Measurements from ENCODE around the gene ATL2.
A peak's percentile ranks its signal among the peaks of the same experiment; 100 is the strongest.
"Not testable (repeated sequence)": the region's sequence is repeated elsewhere in the genome, so short reads cannot be mapped to it uniquely, and the experiment has no call there.

ATL2 gene

DNA sequence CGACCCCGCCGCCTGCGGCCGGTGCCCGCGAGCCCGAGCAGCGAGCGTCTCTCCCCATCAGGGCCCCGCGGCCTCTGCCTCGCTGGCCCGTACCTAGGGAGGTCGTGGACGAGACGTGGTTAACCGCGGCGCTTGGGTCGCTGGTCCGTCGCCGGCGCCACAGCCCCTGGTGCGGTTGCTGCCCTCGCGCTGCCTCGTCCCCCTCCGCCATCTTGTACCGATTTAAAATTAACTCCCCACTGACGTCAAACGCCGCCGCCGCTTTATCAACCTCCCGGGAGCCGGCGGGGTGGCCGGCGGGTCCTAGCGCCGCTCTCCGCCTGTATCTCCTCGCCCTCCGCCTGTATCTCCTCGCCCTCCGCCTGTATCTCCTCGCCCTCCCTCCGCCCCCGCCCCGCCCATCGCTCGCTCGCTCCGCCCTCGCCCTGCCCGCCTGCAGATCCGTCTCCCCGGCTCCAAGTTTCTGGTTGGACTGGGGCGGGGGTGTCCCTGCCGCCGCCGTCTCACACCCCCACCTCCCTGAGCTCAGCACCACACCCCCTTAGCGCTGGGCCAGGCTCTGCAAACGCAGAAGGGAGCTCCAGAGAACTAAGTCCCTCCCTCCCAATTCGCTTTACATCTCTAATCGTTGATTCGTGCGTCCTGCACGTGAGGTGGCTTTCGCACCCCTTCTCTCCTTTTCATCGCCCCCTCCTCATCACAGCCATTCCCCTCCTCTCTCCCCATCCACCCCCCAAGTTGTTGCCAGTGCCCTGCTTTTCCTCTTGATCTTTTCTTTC lies at the start of gene ATL2:
TSS of gene ATL2 (minus strand) at position 224 of the 779 bp plus-strand sequence. CDS start at position 211, 13 bp downstream.
- peak; percentile 89 for DNase-seq

DNA sequence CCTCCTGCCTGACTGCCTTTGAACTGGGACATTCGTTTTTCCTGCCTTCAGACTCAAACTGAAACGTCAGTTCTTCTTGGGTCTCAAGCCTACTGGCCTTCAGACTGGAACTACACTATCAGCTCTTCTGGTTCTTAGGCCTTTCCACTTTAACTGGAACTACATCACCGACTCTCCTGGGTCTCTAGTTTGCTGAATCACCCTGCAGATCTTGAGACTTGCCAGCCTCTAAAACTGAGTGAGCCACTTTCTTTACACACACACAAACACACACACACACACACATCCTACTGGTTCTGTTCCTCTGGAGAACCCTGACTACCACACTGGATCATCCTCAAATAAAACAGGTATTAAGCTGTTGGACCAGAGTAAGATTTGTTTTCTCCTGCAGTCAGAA lies 46.7 kb upstream of the ATL2 start:
- DNase-seq = no peak

DNA sequence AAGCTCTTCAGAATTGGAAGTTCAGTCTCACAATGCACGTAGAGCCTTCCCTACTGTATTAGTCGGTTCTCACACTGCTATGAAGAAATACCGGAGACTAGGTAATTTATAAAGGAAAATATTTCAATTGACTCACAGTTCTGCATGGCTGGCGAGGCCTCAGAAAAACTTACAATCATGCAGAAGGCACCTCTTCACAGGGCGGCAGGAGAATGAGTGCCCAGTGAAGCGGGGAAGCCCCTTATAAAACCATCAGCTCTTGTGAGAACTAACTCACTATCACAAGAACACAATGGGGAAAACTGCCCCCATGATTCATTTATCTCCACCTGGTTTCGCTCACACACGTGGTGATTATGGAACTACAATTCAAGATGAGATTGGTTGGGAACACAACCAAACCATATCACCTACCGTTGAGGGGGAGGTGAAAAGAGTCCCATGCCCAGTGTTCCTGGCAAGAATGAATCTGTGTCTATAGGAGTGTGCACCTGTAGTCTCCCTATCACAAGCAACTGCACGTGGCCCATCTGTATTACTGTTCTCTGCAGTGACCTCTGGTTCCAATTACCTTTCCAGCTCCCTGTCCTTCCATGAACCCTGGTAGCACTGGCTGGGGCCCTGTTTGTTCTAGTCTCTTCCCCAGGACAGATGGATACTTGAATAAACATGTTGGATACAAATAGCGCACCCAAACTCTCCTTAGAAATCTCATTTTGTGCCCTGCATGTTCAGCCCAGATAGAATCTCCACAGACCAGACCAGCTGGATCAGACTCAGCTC lies 44.4 kb upstream of the ATL2 start:
- DNase-seq = no peak

DNA sequence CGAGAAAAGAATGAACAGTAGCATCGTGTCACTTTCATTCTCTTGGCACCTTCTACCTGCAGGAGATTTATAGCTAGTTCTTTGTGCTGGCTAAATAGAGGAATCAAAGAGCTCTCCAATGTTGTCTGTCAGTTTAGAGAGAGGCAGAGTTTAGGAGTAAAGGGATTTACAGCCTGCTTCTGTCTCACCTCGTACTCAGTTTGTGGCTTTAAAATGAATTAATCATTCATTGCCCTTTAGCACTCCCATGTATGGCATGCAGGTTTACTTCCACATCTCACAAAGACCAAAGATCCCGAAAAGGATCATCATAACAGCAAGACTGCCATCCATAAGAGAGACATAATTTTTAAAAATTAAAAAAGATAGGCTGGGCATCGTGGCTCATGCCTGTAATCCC lies 42.4 kb upstream of the ATL2 start:
- no peak for DNase-seq

DNA sequence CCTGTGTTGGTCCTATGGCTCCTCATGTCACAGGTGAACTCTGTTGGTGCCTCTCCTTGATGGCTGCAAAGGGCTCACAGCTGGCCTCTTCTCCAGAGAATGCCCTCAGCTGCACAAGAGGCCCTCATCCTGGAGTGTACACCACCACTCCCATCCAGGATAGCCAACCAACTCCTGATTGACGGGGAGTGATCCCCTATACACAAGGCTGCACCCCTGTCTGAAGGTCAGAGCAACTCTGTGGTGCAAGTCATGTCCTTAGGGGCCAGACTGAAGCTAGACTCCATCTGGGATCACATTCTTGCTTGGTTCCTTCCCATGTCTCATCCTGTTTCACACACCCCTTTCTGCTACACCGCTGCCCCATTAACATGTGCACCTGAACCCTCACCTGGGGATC lies 41.7 kb upstream of the ATL2 start:
- no peak for DNase-seq

DNA sequence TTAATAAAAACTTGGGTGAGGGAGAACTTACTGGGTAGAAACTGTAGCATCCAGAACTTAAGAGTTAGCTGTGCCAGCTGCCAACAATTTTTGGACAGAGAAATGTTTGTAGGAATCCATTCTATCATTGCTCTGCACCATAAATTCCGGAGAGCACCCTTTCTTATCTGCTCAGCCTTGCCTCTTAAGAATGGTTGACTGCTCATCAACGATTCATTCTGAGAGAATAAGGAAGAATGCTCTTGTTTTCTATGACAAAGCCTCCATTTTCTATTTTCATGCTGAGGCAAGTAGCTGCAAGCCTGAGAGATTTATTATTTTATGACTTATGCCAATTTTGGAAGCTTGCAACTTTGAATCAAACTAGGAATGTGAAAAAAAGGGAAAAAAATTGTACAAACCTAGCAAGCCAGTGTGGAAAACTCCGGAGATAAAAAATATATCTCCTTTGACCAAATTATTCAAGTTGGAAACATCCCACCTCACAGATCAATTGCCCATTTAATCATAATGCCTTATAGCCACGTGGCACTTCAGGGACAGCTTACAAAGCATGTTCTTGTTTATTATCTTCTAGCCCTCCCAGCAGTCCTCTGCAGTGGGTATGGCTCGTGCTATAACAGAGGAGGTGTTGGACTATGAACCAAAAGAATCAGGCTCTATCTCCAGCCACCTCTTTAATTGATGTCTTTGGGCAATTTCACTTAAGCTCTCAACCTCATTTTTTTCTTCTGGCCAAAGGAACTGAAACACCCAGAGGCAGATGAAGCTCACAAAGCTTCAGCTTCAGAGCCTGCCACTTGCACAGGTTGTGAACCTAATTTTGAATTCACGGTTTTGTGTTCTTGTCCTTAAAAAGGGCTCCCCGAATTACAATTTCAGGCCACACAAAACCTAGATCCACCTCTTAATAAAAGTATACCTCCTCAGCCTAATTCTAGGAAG lies 40.9 kb upstream of the ATL2 start:
- no peak for DNase-seq

DNA sequence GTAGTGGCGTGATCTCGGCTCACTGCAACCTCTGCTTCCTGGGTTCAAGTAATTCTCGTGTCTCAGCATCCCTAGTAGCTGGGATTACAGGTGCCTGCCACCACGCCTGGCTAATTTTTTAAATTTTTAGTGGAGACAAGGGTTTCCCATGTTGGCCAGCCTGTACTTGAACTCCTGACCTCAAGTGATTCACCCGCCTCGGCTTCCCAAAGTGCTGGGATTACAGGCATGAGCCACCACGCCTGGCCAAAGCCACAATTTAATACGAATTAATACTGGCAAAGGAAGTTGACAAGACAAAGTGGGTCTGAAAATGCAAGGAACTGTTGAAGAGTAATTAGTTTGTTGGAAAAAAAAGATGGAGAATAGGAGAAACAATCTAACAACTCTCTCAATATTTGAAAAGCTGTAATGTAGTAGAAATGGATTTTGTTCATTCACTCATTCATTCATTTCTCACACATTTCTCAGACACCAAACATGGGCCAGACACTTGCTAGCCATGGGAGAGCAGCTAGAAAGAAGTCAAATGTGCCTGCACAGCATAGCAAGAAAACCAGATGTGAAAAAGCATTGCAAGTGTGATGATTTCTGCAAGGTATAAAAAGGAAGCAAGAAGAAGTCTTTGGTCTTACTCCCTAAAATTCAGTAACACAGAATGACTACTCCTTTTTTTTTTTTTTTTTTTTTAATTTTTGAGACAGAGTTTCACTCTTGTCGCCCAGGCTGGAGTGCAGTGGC lies 39.4 kb upstream of the ATL2 start:
- DNase-seq = no peak

DNA sequence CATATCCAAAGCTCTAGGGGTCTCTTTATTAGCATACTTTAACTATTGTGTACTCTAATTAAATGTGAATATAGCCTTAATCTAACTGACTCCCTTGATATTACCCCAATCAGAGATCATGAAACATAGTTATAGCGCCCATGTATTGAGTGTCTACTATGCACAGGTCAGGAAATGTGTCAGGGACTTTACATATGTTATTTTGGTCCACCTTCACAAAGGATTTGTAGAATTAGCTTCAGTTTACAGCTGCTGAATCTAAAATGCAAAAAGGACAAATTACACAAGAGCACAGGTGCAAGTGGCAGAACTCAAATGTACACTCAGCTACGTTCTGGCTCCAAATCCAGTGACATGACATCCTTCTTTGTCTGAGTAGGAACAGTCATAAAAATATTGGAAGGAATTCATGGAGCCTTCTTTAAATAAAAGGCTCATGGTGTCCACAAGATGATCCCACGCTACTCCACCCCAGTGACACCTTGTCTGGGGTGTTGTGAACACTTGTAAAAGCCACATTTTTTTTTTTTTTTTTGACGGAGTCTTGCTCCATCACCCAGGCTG lies 38.7 kb upstream of the ATL2 start:
- no peak for DNase-seq

DNA sequence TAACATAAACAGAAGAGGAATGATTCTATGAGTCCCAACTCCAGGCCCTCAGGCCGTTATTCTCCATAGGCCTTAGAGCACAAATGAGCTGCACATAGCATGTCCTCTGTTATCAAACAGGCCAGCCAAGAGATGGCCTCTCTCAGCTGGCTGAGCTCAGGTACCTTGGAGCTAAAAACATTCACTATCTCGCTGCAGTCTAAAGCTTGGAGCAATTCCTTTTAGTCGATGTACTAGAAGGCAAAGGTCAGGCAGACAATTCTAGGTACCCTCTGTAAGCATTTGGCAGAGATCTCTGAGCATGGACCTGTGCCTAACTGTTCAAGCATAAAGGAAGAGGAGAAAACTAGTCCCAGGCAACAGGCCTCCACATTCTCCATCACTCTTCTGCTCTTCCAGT lies 38.0 kb upstream of the ATL2 start:
- no peak for DNase-seq

DNA sequence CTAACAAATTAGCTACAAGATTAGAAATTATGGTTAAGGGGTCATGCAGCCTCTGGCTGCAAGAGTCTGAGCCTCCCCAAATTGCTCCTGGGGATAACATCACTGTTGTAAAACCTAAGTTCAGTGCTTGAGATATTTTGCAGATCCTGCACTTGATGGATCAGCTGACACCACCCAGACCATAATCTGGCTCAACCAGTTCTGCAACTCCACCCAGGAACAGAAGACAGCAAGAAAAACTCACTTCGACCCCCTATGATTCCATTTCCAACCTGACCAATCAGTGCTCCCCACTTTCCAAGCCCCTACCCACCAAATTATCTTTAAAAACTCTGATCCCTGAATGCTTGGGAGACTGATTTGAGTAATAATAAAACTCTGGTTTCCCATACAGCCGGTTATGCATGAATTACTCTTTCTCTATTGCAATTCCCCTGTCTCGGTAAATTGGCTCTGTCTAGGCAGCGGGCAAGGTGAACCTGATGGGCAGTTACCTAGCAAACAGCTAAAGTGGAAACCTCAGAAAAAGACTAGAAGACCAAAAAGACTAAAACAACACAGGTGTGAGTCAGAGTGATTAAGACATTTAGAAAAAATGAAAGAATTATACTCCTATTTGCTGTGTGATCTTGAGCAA lies 35.3 kb upstream of the ATL2 start:
- DNase-seq = not testable (repeated sequence)

DNA sequence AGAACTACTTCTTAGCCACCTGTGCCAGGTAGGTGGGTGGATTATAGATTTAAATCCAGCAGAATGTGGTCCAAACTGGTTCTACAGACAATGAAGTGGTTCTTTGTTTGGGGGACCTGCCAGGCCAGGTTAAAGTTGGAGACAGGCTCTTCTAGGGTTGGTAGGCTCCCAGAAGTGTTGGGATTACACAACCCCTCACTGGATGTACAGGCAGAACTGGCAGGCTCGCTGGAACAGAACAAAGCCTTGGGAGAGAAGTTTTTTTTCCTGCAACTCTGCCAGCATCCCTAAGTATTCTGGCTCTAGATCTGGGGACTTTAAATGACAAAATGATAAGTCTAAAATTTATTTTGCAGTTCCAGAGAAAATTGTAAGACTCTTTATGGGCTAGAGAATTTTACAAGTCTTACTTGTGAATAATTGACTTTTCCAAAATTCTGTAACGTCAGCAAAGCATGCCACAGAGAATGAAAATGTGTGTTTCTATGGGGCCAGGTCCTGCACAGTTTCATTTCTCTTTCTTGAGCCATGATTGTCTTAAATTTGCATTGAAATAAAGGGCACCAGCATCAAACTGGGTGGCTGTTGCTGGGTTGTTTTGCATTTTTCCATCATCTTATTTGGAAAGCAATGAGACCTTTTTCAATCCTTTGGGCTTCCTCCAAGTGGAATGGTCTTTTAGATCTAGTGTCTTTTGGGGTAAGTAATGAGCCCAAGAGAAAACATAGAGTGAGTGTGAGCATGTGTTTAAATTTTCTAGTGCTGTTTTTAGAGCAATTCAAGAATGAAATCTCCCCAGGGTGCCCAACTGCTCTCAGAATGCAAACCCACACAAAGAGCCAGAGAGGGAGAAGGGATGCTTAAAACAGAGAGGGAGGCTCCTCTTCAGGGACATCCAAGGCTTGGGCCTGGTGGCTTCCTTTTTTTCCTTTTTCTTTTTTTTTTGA lies 32.4 kb upstream of the ATL2 start:
- no peak for DNase-seq

DNA sequence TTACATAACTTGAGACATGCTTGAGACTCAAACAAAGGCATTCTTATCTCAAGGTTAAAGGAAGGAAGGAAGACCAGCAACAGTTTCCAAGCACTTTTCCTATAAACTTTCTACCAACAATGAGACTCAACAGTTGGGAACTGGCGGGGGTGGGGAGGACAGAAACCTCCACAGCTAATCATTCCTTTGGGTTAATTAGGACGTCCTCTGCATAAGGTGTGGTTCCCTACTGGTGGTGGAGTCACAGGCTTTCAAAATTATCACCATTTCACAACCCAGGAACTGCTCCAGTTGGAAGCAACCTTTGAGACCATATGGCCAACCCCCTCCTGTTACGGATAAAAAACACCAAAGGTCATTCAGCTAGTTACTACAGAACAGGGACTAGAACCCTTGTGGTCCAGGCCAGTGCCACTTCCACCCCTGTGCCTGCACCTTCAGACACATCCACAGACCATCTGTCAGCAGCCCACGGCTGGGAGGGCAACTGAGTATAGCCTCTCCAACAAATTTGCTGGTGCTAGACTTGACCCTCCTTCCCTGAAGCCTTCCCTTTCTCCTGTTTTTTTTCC lies 30.1 kb upstream of the ATL2 start:
- no peak for DNase-seq

DNA sequence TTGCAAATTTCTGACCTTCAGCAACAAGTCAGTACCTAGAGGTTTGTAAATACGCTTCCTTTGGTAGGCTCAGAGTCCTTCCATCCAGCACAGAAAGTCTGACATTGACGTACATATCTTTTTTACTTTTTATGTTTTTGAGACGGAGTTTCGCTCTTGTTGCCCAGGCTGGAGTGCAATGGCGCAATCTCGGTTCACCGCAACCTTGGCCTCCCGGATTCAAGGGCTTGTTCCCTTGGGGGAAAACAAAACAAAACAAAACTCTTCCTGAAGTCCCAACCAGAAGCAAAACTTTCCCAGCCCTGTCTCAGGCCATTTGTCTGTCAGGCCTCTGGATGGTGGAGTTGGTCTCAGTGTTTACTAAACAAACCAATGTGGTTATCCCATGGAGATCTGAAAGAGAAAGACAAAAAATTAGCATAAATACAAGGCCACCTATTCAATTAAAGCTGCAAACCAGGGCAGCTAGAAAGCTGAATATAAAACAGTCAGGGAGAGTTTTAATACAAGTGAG lies 29.6 kb upstream of the ATL2 start:
- DNase-seq = no peak

DNA sequence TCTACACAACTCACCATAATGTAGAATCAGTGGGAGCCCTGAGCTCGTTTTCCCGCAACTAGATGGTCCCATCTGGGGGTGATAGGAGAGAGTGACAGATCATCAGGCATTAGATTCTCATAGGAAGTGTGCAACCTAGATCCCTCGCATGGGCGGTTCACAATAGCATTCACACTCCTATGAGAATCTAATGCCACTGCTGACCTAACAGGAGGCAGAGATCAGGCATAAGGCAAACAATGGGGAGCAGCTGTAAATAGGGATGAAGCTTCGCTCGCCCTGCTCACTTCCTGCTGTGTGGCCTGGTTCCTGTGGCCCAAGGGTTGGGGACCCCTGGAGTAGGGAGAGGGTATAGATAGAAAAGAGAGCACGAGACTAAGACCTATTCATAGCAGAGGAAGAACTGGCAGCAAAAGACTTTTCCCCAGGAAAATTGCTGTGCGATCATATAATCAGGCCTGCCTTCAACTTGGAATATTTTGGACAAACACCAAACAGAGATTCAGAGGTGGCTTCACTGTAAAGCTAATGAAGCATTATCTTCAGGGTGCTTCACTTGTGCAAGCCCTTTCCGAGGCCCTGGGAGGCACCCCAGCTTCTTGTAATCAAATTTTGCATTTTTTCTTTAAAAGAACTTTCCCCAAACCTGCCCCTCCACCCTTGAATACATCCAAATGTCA lies 29.0 kb upstream of the ATL2 start:
- no peak for DNase-seq

DNA sequence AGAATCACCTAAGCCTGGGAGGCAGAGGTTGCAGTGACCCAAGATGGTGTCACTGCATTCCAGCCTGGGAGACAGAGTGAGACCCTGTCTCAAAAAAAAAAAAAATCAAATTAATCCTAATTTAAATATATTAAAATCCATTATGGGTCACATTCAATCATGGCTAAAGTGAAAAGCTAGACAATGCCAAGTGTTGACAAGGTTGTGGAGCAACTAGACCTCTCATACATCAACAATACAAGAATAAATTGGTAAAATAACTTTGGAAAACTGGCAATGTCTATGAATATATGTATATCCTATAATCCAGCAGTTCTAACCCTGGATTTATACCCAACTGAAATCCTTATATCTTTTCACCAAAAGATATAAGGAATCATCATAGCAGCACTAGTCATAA lies 23.4 kb upstream of the ATL2 start:
- DNase-seq = no peak

DNA sequence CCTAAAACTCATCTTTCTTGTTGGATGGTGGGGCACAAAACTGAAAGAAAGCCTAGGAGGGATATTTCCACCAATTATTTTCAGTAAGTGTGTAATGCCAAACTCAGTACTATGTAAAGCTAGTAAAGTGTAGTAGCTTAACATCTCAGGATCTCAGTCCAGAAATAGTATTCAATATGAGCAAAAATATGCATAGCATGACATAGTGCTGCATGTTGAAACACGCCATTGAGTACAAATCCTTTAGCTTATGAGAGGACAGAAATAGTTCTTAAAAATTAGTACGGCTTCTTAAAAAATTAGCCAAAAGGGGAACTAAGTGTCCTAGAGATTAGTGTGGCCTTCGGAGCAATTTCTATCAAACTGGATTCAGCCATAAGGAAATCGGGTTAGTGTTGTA lies 21.7 kb upstream of the ATL2 start:
- DNase-seq = no peak

DNA sequence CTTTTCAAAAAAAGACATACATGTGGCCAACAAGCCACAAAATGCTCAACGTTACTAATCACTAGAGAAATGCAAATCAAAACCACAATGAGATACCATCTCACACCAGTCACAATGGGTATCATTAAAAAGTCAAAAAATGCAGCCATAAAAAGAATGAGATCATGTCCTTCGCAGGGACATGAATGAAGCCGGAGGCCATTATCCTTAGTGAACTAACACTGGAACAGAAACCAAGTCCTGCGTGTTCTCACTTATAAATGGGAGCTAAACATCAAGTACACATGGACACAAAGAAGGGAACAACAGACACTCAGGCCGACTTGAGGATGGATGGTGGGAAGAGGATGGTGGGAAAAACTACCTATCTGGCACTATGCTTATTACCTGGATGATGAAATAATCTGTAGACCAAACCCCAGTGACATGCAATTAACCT lies 17.8 kb upstream of the ATL2 start:
- no peak for DNase-seq

DNA sequence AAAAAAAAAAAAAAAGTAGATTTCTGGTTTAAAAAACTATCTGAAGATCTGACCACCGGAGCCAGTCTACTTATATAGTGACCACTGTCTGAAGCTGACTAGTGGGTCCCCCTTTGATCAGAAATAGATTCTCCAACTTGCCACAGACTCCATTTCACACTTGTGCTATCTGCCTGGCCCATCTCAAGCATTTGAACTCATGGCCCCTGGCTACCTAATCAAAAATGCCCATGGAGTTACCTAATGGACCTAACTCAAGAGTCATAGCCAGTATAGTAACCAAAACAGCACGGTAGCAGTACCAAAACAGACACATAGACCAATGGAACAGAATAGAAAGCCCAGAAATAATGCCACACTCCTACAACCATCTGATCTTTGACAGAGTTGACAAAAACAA lies 17.0 kb upstream of the ATL2 start:
- DNase-seq = no peak

DNA sequence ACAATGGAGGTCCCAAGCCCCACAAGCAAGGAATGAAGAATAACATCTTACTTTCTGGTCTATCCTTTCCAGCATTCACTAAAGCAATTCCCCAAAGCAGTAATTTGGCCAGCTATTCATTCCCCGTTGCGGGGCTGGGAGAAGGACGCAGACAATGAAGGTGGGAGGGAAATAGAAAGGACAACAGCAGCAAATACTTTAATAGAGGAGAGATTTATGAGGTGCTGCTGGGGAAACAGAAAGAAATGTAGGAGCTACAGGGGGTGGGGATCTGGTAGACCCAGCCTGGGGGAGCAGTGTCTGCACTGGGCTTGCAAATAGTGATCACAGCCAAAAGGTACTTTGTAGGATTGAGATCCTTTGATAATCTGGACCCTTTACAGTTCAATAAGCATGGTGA lies 13.9 kb upstream of the ATL2 start:
- no peak for DNase-seq
